GM12878 (cell line): Measurements from ENCODE around the gene NINJ1. TPM values are rescaled to one million over a fixed set of nuclear protein-coding genes. Genes with fewer than 3 reads are reported as not detected.

ENCODE experiments used
- ATAC-seq: fragments of 200-7000 bp; cut with Tn5 transposase; 3 replicates; pipeline ENCODE4 v1.9.1; 2020; ENCODE audit warnings: mild to moderate bottlenecking, moderate library complexity
- BruUV-seq: library from RNA; stranded (reverse); fragments of 400-500 nt; replicated peaks from 2 replicates; lab custom pipeline; 2021; lab: Mats Ljungman, UMichigan
- CTCF ChIA-PET: fragments of 300-600 bp; sonication (Branson Sonifier 250); formaldehyde crosslinking; extraction: SDS; loops from one replicate; lab custom pipeline; 2021; ENCODE audit warnings: inconsistent platforms; lab: Yijun Ruan, JAX
- POLR2A ChIA-PET: fragments of 350-600 bp; formaldehyde crosslinking; extraction: SDS; loops from one replicate; lab custom pipeline; 2021; ENCODE audit warnings: inconsistent platforms; lab: Charles Lee
- RAD21 ChIA-PET: fragments of 300-600 bp; sonication (Branson Sonifier 250); formaldehyde crosslinking; loops from one replicate; lab custom pipeline; 2023; ENCODE audit warnings: antibody characterized with exemption; ENCODE audit not compliant: unreplicated experiment; lab: Charles Lee
- SMC1A ChIA-PET: fragments of 300-600 bp; sonication (Branson Sonifier 250); formaldehyde crosslinking; loops from one replicate; lab custom pipeline; 2023; ENCODE audit not compliant: unreplicated experiment, uncharacterized antibody; lab: Charles Lee
- DNase-seq: peaks from one replicate; pipeline ENCODE4 v3.0.0-alpha.2; 2011; ENCODE audit warnings: low read depth, low spot score
- FAIRE-seq: peaks from 3 replicates; lab custom pipeline; 2011; peaks lifted over from hg19 to GRCh38; lab: Jason Lieb, UNC
- H2AFZ ChIP-seq: 2 replicates; pipeline ENCODE4 v1.6.0; 2011; ENCODE audit warnings: low read depth, low read length, control low read depth; ENCODE audit not compliant: control insufficient read depth
- H3K27ac ChIP-seq: 2 replicates; pipeline ENCODE4 v1.5.1; 2011; ENCODE audit warnings: control low read depth; ENCODE audit not compliant: control insufficient read depth, insufficient read depth
- H3K27me3 ChIP-seq, 2 experiments: replicated peaks in 1 of 2; 2 replicates each; pipeline versions ENCODE4 v1.6.0 to v1.6.1; 2011; ENCODE audit warnings: low read length in 1 of 2; ENCODE audit not compliant: control insufficient read depth in 2 of 2, insufficient read depth in 2 of 2
- H3K36me3 ChIP-seq, 2 experiments: 2 replicates each; pipeline ENCODE4 v1.5.1; 2011; ENCODE audit warnings: low read length in 1 of 2; ENCODE audit not compliant: control insufficient read depth in 2 of 2, insufficient read depth in 2 of 2
- H3K4me1 ChIP-seq: 2 replicates; pipeline ENCODE4 v1.6.1; 2011; ENCODE audit warnings: mild to moderate bottlenecking, low read length, moderate library complexity, mixed read lengths; ENCODE audit not compliant: control insufficient read depth, insufficient read depth
- H3K4me2 ChIP-seq: 2 replicates; pipeline ENCODE4 v1.6.0; 2011; ENCODE audit warnings: control low read depth; ENCODE audit not compliant: control insufficient read depth, insufficient read depth
- H3K4me3 ChIP-seq: fragments of 200-600 bp; sonication (generic); 2 replicates; pipeline ENCODE4 v1.5.1; 2016
- H3K79me2 ChIP-seq: 2 replicates; pipeline ENCODE4 v1.6.0; 2011; ENCODE audit warnings: low read length; ENCODE audit not compliant: control insufficient read depth, insufficient read depth
- H3K9ac ChIP-seq: 2 replicates; pipeline ENCODE4 v1.8.0; 2011; ENCODE audit warnings: low read length, control low read depth, mixed read lengths; ENCODE audit not compliant: control insufficient read depth, insufficient read depth
- H3K9me3 ChIP-seq: replicated peaks from 3 replicates; pipeline ENCODE4 v1.5.1; 2011; ENCODE audit warnings: mild to moderate bottlenecking, low read length; ENCODE audit not compliant: control insufficient read depth, insufficient read depth
- H4K20me1 ChIP-seq: 2 replicates; pipeline ENCODE4 v1.6.0; 2011; ENCODE audit not compliant: control insufficient read depth, insufficient read depth
- CHD4 ChIP-seq: fragments of 200-600 bp; sonication (generic); IDR thresholded peaks from 2 replicates; pipeline ENCODE4 v1.6.1; 2016; ENCODE audit warnings: mild to moderate bottlenecking
- CREM ChIP-seq: IDR thresholded peaks from 2 replicates; pipeline ENCODE4 v1.6.1; 2014; ENCODE audit warnings: antibody characterized with exemption, low read depth
- IKZF2 ChIP-seq, 2 experiments: fragments of 450-650 bp; IDR thresholded peaks; 2 replicates each; pipeline ENCODE4 v1.6.1; 2017; ENCODE audit warnings: mild to moderate bottlenecking in 2 of 2, moderate library complexity in 2 of 2
- MAX ChIP-seq: IDR thresholded peaks from 2 replicates; pipeline ENCODE4 v1.6.1; 2012; ENCODE audit warnings: low read depth, low read length, improper control_type of control experiment
- MEF2B ChIP-seq: fragments of 450-650 bp; IDR thresholded peaks from 2 replicates; pipeline ENCODE4 v1.6.1; 2018; ENCODE audit warnings: mild to moderate bottlenecking, moderate library complexity; ENCODE audit not compliant: partially characterized antibody, poor library complexity, severe bottlenecking
- MTA2 ChIP-seq: fragments of 450-650 bp; IDR thresholded peaks from 2 replicates; pipeline ENCODE4 v1.6.1; 2016; ENCODE audit warnings: low read depth, mild to moderate bottlenecking, moderate library complexity
- NR2C2 ChIP-seq: IDR thresholded peaks from 2 replicates; pipeline ENCODE4 v1.6.1; 2011; ENCODE audit warnings: borderline replicate concordance, low read depth; ENCODE audit not compliant: control insufficient read depth, insufficient read length
- SMAD1 ChIP-seq: fragments of 450-650 bp; IDR thresholded peaks from 2 replicates; pipeline ENCODE4 v1.6.1; 2018; ENCODE audit warnings: mild to moderate bottlenecking, low read depth; ENCODE audit not compliant: partially characterized antibody
- YY1 ChIP-seq: IDR thresholded peaks from 2 replicates; pipeline ENCODE4 v1.6.1; 2011; ENCODE audit warnings: low read depth, mild to moderate bottlenecking, low read length
- ZNF24 ChIP-seq: fragments of 450-650 bp; IDR thresholded peaks from 2 replicates; pipeline ENCODE4 v1.6.1; 2017; ENCODE audit warnings: antibody characterized with exemption, mild to moderate bottlenecking
- WGBS: methylation state at CpG from one replicate; pipeline ENCODE4 v1.1.6; 2016; ENCODE audit warnings: low lambda C conversion rate; ENCODE audit not compliant: insufficient replicate concordance, insufficient coverage; ENCODE audit errors: missing lambda C conversion rate; 5-methylcytosine and 5-hydroxymethylcytosine counted together
- in situ Hi-C: fragments of 300-500 bp; cut with MboI; formaldehyde crosslinking; loops from 9 replicates; pipeline ENCODE4 v1.14.3; 2018; ENCODE audit warnings: mixed read lengths
- intact Hi-C: fragments of 100-400 bp; cut with micrococcal nuclease; formaldehyde crosslinking; loops from one replicate; pipeline ENCODE4 v1.14.2; 2022; ENCODE audit not compliant: unreplicated experiment
- polyA plus RNA-seq, 11 experiments: library from polyadenylated mRNA; depleted of rRNA in 4 of 11; unstranded in 6 of 11; stranded (reverse) in 5 of 11; fragments of >200 nt; fragmentation: Nextera tagmentation in 4 of 11; fragmentation: Illumina TruSeq in 1 of 11; extraction: Ambion mirVana in 4 of 11; extraction: Trizol in 1 of 11; gene quantifications; 1 replicate in 1 of 11; 2 replicates in 10 of 11; pipeline versions ENCODE4 v1.2.1 to v1.2.3, GENCODE V29; 2011 to 2016; ENCODE audit warnings: inconsistent platforms in 2 of 11, missing spikeins in 2 of 11, low read depth in 1 of 11
- total RNA-seq, 4 experiments: library from RNA; depleted of rRNA in 3 of 4; stranded (reverse); fragments of >200 nt in 3 of 4; fragmentation: Illumina TruSeq in 1 of 4; extraction: Trizol in 1 of 4; gene quantifications; 2 replicates each; pipeline versions ENCODE4 v1.2.1 to v1.2.3, GENCODE V29; 2013 to 2021

NINJ1 gene
- total and polyA plus RNA-seq, 10 of the 15 experiments (the other 5 are each of a cell fraction or from before 2014, with no cell fraction given): 0.64 to 33.5 (median 17.1) TPM

DNA sequence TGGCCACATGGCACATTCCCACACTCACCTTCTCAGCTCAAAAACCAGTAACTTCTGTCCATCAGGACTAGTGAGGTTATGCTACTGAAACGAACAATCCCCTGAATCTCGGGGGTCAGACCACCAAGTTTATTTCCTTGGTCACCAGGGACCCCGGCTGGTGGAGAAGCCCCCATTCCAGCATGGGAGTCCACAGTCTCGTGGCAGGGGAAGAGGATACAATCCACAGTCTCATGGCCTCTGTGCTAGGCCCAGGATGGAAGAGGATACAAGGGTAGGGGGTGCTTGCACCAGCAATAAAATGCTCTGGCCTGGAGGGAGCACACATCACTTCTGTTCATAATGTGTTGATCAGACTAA, 45.4 kb downstream of the NINJ1 start (continued):
- TF ChIP-seq MAX: no peak
- no peak for TF ChIP-seq SMAD1
- no peak for TF ChIP-seq CHD4
- no peak for TF ChIP-seq ZNF24
- TF ChIP-seq YY1: no peak

DNA sequence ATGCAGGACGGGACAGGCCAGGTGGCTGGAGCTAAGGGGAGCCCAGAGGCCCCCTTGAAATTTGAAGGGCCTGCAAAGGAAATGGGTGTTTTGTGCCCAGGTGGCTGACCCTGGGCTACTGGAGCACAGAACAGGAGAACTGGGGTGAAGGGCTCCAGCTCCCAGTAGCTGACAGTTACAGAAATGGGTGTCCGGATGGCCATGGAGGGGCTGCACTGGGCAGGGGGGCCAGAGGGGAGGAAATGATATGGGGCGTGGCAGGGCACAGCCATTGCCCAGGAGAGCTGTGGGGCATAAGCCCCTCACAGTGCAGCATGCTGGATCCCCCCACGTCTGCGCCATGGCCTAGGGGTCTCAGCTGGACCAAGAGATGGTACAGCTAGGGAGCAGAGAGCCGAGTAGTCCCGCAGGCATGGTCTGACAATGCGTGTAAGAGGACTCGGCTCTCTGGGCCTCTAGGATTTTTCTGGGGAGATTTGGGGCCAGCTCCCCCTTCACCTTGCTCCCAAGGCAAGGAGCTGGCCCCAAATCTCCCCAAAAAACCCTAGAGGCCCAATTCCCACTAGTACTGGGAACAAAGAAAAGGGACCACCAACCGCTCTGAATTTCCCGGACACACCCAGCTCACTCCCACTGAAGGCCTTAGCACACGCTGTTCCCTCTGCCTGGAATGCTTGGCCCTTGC, 45.9 kb downstream of the NINJ1 start:
- no peak for FAIRE-seq
- intact Hi-C loops: no loop called here
- CTCF ChIA-PET: interaction anchor here (0.6 to 1.5 kb wide), 4 partner anchors 21 to 129 kb away, joined by 3 to 6 read pairs (median 4); no protein-coding TSS in a partner anchor

More for the DNA sequence above, 45.9 kb downstream of the NINJ1 start:
- Histone ChIP-seq H3K36me3 (peaks cover 8 to 15% of the 10 kb centered on the region in 2 experiments), H3K4me2 (no peak overlapping the region), H3K27ac (no peak overlapping the region), H3K9me3 (peaks cover 10% of the 10 kb centered on the region), H3K4me1 (peaks cover 27% of the 10 kb centered on the region), H3K79me2 (no peaks in the 10 kb centered on the region), H4K20me1 (no peaks in the 10 kb centered on the region), H3K27me3 (no peaks in the 10 kb centered on the region), H2AFZ (no peak overlapping the region), H3K9ac (no peak overlapping the region), H3K4me3 (no peak overlapping the region)
- WGBS: 95% methylated on average over 12 of the region's 12 CpGs
- POLR2A ChIA-PET: interaction anchor here (0.6 to 1.2 kb wide), 2 partner anchors 20 to 60 kb away, joined by 3 to 5 read pairs; no protein-coding TSS in a partner anchor
- BruUV-seq: no TSS peak
- SMC1A ChIA-PET: no interaction called here
- DNase-seq (no peak), ATAC-seq (no peak)
- RAD21 ChIA-PET: no interaction called here
- in situ Hi-C loops: no loop called here
- TF ChIP-seq CREM (no peak), MTA2 (no peak), IKZF2 (IDR thresholded peaks at IDR 0.05) (no peak), NR2C2 (no peak), MEF2B (no peak), MAX (no peak)
